Rectal smooth muscle tissue (tissue), 1 donor: ENCODE results near the gene MESP1.

Source experiments
- H3K27ac ChIP-seq: one replicate; pipeline ENCODE4 v1.7.0; 2013; ENCODE audit warnings: low read depth, low read length, inconsistent platforms
- H3K27me3 ChIP-seq: one replicate; pipeline ENCODE4 v1.7.0; 2013; ENCODE audit warnings: low read length; ENCODE audit not compliant: control insufficient read depth, insufficient read depth
- H3K36me3 ChIP-seq: one replicate; pipeline ENCODE4 v1.7.0; 2013; ENCODE audit warnings: low read length; ENCODE audit not compliant: control insufficient read depth, insufficient read depth
- H3K4me1 ChIP-seq: one replicate; pipeline ENCODE4 v1.7.0; 2013; ENCODE audit warnings: low read length; ENCODE audit not compliant: control insufficient read depth, insufficient read depth
- H3K4me3 ChIP-seq: one replicate; pipeline ENCODE4 v1.7.0; 2013; ENCODE audit warnings: low read length
- H3K9ac ChIP-seq: one replicate; pipeline ENCODE4 v1.7.0; 2013; ENCODE audit warnings: low read length

Gene MESP1

GRCh38 chr15:89725064-89725463 lies 26.0 kb downstream of the MESP1 start:
- Histone ChIP-seq H3K4me1 (no peaks in the 10 kb centered on the region), H3K4me3 (no peak overlapping the region), H3K9ac (no peak overlapping the region), H3K36me3 (no peaks in the 10 kb centered on the region), H3K27me3 (no peaks in the 10 kb centered on the region), H3K27ac (no peak overlapping the region)

DNA sequence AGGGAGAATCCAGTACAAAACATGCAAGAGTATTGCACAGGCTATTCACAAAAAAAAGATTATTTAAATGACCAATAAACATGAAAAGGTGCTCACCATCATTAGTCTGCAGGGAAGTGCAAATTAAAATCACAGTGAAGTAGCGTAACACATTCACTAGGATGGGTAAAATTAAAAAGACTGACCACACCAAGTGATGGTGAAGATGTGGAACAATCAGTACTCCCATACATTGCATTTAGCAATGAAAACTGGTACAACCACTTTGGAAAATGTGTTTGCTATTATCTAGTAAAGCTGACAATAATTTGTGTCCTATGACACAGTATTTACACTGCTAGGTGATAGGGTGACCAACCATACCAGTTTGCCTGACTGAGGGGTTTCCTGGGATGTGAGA lies 26.4 kb downstream of the MESP1 start:
- Histone ChIP-seq H3K9ac (no peak overlapping the region), H3K27me3 (no peaks in the 10 kb centered on the region), H3K4me1 (no peaks in the 10 kb centered on the region), H3K4me3 (no peak overlapping the region), H3K27ac (no peak overlapping the region), H3K36me3 (no peaks in the 10 kb centered on the region)

GRCh38 chr15:89723031-89723430 lies 28.0 kb downstream of the MESP1 start:
- Histone ChIP-seq H3K4me3 (no peak overlapping the region), H3K9ac (no peak overlapping the region), H3K27ac (no peak overlapping the region), H3K4me1 (no peaks in the 10 kb centered on the region), H3K36me3 (no peaks in the 10 kb centered on the region), H3K27me3 (no peaks in the 10 kb centered on the region)

GRCh38 chr15:89714775-89715174 lies 36.3 kb downstream of the MESP1 start:
- Histone ChIP-seq H3K4me3 (no peak overlapping the region), H3K9ac (no peak overlapping the region), H3K36me3 (no peaks in the 10 kb centered on the region), H3K27me3 (no peaks in the 10 kb centered on the region), H3K4me1 (no peaks in the 10 kb centered on the region), H3K27ac (no peak overlapping the region)

DNA sequence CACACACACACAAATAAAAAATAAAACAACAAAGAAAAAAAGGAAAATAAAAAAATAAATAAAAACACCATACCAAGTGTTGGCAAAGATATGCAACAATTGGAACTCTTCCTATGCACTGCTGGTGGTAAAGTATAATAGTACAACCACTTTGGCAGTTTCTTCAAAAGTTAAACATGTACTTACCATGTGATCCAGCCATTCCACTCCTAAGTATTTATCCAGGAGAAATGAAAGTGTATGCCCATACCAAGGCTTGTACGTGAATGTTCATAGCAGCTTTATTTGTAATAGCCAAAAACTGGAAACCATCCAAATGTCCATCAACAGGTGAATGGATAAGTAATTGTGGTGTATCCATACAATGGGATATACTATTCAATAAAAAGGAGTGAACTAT lies 43.5 kb downstream of the MESP1 start:
- no peaks in the 10 kb centered on the region for H3K36me3 ChIP-seq

GRCh38 chr15:89704411-89704810 lies 46.6 kb downstream of the MESP1 start:
- Histone ChIP-seq H3K4me1 (no peaks in the 10 kb centered on the region), H3K27ac (no peak overlapping the region)

More for the DNA sequence above, 43.5 kb downstream of the MESP1 start:
- no peak overlapping the region for H3K9ac ChIP-seq
- H3K4me1 ChIP-seq: no peaks in the 10 kb centered on the region
- H3K27me3 ChIP-seq: no peaks in the 10 kb centered on the region
- no peak overlapping the region for H3K27ac ChIP-seq
- H3K4me3 ChIP-seq: no peak overlapping the region

More at GRCh38 chr15:89704411-89704810, 46.6 kb downstream of the MESP1 start:
- Histone ChIP-seq H3K27me3 (no peaks in the 10 kb centered on the region), H3K4me3 (no peak overlapping the region), H3K36me3 (no peaks in the 10 kb centered on the region), H3K9ac (no peak overlapping the region)
